Heart left ventricle (tissue), 16 donors: ENCODE results near the gene SLC9A8. TPM values are rescaled to one million over a fixed set of nuclear protein-coding genes. Genes with fewer than 3 reads are reported as not detected.
A peak's percentile ranks its signal among the peaks of the same experiment; 100 is the strongest.

Experiments
- ATAC-seq, 4 donors: fragments of 200-7000 bp; cut with Tn5 transposase; one replicate each; pipeline ENCODE4 v1.9.1; 2020 to 2022; ENCODE audit warnings: moderate library complexity in 4 of 4, mild to moderate bottlenecking in 3 of 4, moderate number of reproducible peaks in 1 of 4
- DNase-seq, 5 donors: peaks; one replicate each; pipeline ENCODE4 v3.0.0-alpha.2; 2020
- H3K27ac ChIP-seq, 12 donors: fragments of 200-600 bp; sonication (generic) in 4 of 12; one replicate each; pipeline versions ENCODE4 v1.5.0 to v1.8.0; 2016 to 2022; ENCODE audit warnings: mild to moderate bottlenecking in 2 of 12
- H3K27me3 ChIP-seq, 9 donors: fragments of 200-600 bp; sonication (generic) in 2 of 9; one replicate each; pipeline versions ENCODE4 v1.5.1 to v1.8.0; 2016 to 2022; ENCODE audit warnings: mild to moderate bottlenecking in 3 of 9
- H3K36me3 ChIP-seq, 9 donors: fragments of 200-600 bp; sonication (generic) in 2 of 9; one replicate each; pipeline versions ENCODE4 v1.5.0 to v1.8.0; 2018 to 2022; ENCODE audit warnings: mild to moderate bottlenecking in 2 of 9
- H3K4me1 ChIP-seq, 12 donors: fragments of 200-600 bp; sonication (generic) in 4 of 12; one replicate each; pipeline versions ENCODE4 v1.5.0 to v1.8.0; 2016 to 2022; ENCODE audit warnings: mild to moderate bottlenecking in 3 of 12
- H3K4me3 ChIP-seq, 12 donors: fragments of 200-600 bp; sonication (generic) in 4 of 12; one replicate each; pipeline versions ENCODE4 v1.5.0 to v1.8.0; 2017 to 2022; ENCODE audit warnings: mild to moderate bottlenecking in 9 of 12, moderate library complexity in 4 of 12
- H3K9me3 ChIP-seq, 12 donors: fragments of 200-600 bp; sonication (generic) in 4 of 12; one replicate each; pipeline versions ENCODE4 v1.5.0 to v1.8.0; 2016 to 2022; ENCODE audit warnings: mild to moderate bottlenecking in 1 of 12
- POLR2A ChIP-seq, 2 donors: fragments of 450-650 bp; IDR thresholded peaks; one replicate each; pipeline ENCODE4 v1.6.1; 2017; ENCODE audit warnings: antibody characterized with exemption in 2 of 2, mild to moderate bottlenecking in 2 of 2, moderate library complexity in 2 of 2
- WGBS, 4 donors: extraction: QIAGEN DNeasy Blood & Tissue Kit in 2 of 4; methylation state at CpG; one replicate each; pipeline versions ENCODE4 v1.1.5 to v1.1.7; 2013 to 2018; 5-methylcytosine and 5-hydroxymethylcytosine counted together
- intact Hi-C, 10 donors: fragments of 100-400 bp; cut with DNase I; formaldehyde crosslinking; loops; one replicate each; pipeline versions ENCODE4 v1.11.1 to v1.14.2; 2022
- polyA plus RNA-seq, 2 donors: library from polyadenylated mRNA; stranded (reverse); fragments of 200-250 nt; gene quantifications; one replicate each; pipeline ENCODE4 v1.2.3, GENCODE V29; 2013
- total RNA-seq, 9 donors: library from RNA; depleted of rRNA in 2 of 9; stranded (reverse); fragments of >200 nt in 2 of 9; fragmentation: NEBNext Ultra II Directional in 3 of 9; extraction: Animal tissue kit (Norgen Biotek cat#: 25700) in 3 of 9; gene quantifications; one replicate each; pipeline versions ENCODE4 v1.1.0 to v1.2.4, GENCODE V29; 2016 to 2023
- TF ChIP-seq, protein P1 (sequence below), 12 donors: fragments of 200-600 bp; sonication (generic) in 4 of 12; IDR thresholded peaks; one replicate each; pipeline versions ENCODE4 v1.5.0 to v1.8.0; 2018 to 2022; ENCODE audit warnings: antibody characterized with exemption in 12 of 12, mild to moderate bottlenecking in 5 of 12
- donor health status: ischemic (EF 13 %, LVEDD 7.1; RV severe dilation, severe dysfunction).
- donor health status: healthy with polysubstance abuse.
- donor health status: DM: no; HTN: yes; CAD: no.
- donor health status: DM: no; HTN: no; CAD: no.
- donor health status: ischemic (EF 25% LVEDD 6.9; RV normal size, moderate dysfunction).
- donor health status: ischemic (EF 25% LVEDD 5.7; RV mildly dilated, moderate dysfunction).
- donor health status: healthy.
- donor health status: DM: yes; HTN: yes; CAD: no.
- donor health status: ischemic (EF 35%, LVEDD 5.7; RV mildly dilated, moderate dysfunction).
- donor health status: nonischemic (EF 11% LVEDD 7.7; RV severe dilation, severe dysfunction).
- donor health status: DM: yes; HTN: yes; CAD: no.
- donor health status: PGD.
- donor health status: ischemic (EF 29% LVEDD 5.4; RV normal size, mild dysfunction).
- donor health status: nonischemic (EF 23%, LVEDD 6.1; RV moderate dilation, normal function).

The SLC9A8 gene
- total and polyA plus RNA-seq, 11 donors, result 4.6 to 12.5 (median 6.2) TPM

DNA sequence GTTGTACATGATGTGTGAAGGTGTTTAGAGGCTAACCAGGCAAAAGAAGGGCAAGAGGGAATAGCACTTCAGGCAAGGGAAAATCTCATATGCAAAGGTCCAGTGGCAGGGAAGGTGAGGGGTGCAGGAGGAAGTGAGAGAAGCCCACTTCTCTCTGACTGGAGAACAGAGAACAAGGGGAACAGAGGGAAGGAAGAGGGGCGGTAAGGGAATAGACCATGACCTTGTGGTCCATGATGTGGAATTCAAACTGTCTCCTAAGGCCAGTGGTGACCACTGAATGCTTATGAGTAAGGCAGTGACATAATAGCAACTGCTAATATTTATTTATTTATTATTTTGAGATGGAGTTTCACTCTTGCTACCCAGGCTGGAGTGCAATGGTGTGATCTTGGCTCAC, 20.6 kb upstream of the SLC9A8 start:
- H3K9me3 ChIP-seq, result no peaks in the 10 kb centered on the region
- peak overlapping the region in 1 of 12 donors; percentile 52 for H3K27ac ChIP-seq
- H3K27me3 ChIP-seq, result no peaks in the 10 kb centered on the region
- no peak overlapping the region for H3K4me3 ChIP-seq
- ATAC-seq (no peak), DNase-seq (no peak)
- 94 to 97% (median 96%) methylated on average over 1 of the region's 1 CpG for WGBS, 4 donors
- H3K36me3 ChIP-seq, result no peaks in the 10 kb centered on the region
- TF ChIP-seq, protein P1, sequence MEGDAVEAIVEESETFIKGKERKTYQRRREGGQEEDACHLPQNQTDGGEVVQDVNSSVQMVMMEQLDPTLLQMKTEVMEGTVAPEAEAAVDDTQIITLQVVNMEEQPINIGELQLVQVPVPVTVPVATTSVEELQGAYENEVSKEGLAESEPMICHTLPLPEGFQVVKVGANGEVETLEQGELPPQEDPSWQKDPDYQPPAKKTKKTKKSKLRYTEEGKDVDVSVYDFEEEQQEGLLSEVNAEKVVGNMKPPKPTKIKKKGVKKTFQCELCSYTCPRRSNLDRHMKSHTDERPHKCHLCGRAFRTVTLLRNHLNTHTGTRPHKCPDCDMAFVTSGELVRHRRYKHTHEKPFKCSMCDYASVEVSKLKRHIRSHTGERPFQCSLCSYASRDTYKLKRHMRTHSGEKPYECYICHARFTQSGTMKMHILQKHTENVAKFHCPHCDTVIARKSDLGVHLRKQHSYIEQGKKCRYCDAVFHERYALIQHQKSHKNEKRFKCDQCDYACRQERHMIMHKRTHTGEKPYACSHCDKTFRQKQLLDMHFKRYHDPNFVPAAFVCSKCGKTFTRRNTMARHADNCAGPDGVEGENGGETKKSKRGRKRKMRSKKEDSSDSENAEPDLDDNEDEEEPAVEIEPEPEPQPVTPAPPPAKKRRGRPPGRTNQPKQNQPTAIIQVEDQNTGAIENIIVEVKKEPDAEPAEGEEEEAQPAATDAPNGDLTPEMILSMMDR (IDR thresholded peaks at IDR 0.05), result no peak
- no peak for TF ChIP-seq POLR2A (IDR thresholded peaks at IDR 0.05)
- H3K4me1 ChIP-seq, result peaks cover 0 to 43% (median 7%) of the 10 kb centered on the region in 12 donors
- intact Hi-C loops, result no loop called here

DNA sequence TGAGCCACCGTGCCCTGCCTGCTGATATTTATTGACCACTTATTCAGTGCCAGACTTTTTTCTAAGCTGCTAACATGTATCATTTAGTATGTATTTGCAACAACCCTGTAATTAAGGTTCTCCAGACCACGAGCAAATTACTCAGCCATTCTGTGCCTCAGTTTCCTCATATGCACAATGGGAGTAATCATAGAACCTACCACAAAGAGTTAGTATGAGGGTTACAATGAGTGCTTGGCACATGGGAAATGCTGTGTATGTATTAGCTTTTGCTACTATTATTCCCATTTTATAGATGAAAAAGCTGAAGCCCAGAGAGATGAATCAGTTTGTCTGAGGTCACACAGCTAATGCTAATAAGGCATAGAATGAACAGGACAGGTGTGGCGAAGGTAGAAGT, 20.0 kb upstream of the SLC9A8 start:
- no peaks in the 10 kb centered on the region for H3K27me3 ChIP-seq
- H3K4me3 ChIP-seq, result no peak overlapping the region
- H3K36me3 ChIP-seq, result no peaks in the 10 kb centered on the region
- no peak for TF ChIP-seq POLR2A (IDR thresholded peaks at IDR 0.05)
- TF ChIP-seq, protein P1 (IDR thresholded peaks at IDR 0.05), result no peak
- H3K9me3 ChIP-seq, result no peaks in the 10 kb centered on the region
- ATAC-seq (no peak), DNase-seq (no peak)
- intact Hi-C loops, result no loop called here
- no peak overlapping the region for H3K27ac ChIP-seq
- H3K4me1 ChIP-seq, result peaks cover 0 to 42% (median 7%) of the 10 kb centered on the region in 12 donors
- 92 to 95% (median 94%) methylated on average over 3 of the region's 3 CpGs for WGBS, 4 donors

DNA sequence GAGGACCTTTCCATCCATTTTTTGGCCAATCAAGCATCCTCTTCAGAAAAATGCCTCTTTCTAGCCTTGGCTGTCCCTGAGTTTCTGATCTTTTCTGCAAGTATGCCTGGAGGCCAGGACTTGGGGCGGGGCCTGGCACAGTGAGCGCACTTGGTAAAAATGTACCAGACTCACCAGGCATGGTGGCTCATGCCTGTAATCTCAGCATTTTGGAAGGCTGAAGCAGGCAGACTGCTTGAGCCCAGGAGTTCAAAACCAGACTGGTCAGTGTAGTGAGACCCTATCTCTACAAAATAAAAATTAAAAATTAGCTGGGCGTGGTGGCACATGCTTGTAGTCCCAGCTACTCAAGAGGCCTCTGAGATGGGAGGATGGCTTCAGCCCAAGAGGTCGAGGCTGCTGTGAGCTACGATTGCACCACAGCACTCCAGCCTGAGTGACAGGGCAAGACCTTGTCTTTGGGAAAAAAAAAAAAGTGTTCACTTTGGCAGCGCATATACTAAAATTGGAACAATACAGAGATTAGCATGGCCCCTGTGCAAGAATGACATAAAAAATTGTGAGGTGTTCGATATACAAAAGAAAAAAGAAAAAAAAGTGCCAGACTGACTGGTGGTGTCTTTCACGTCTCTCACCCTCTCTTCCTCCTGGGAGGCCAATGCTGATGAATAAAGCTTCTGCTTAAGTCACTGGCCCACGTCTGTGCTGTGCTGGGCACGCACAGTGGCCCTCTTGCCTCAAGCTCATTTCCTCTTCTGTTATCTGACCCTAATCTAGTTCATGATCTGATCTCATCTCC, 18.1 kb upstream of the SLC9A8 start:
- peaks cover 0 to 31% (median 7%) of the 10 kb centered on the region in 12 donors for H3K4me1 ChIP-seq
- H3K27ac ChIP-seq, result peak overlapping the region in 1 of 12 donors; percentile 58
- no peaks in the 10 kb centered on the region for H3K36me3 ChIP-seq
- DNase-seq, result no peak
- peak in 1 of 4 donors; percentile 31 for ATAC-seq
- H3K9me3 ChIP-seq, result no peaks in the 10 kb centered on the region
- H3K27me3 ChIP-seq, result no peaks in the 10 kb centered on the region
- WGBS, 4 donors, result 75 to 80% (median 79%) methylated on average over 10 of the region's 10 CpGs
- H3K4me3 ChIP-seq, result no peak overlapping the region
- intact Hi-C loops, result no loop called here
- TF ChIP-seq, protein P1 (IDR thresholded peaks at IDR 0.05), result no peak
- no peak for TF ChIP-seq POLR2A (IDR thresholded peaks at IDR 0.05)

DNA sequence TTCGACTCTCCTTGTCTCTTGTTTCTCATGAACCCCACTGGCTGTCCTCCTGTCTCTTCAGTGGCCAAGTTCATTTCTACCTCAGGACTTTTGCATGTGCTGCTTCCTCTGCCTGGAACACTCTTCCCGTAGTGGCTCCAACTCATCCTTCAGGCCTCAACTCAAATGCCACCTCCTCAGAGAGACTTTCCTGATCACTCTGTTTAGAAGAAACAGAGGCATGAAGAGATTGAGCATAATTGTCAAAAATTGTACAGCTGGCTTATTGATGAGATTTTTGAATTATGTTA, 17.5 kb upstream of the SLC9A8 start:
- Histone ChIP-seq H3K36me3 (no peaks in the 10 kb centered on the region), H3K27me3 (no peaks in the 10 kb centered on the region), H3K4me1 (peaks cover 0 to 26% (median 3%) of the 10 kb centered on the region in 12 donors), H3K9me3 (no peaks in the 10 kb centered on the region), H3K27ac (peak overlapping the region in 1 of 12 donors; percentile 58), H3K4me3 (no peak overlapping the region)
- ATAC-seq, result no peak
- intact Hi-C loops, result no loop called here
- no peak for DNase-seq
- 69 to 82% (median 73%) methylated on average over 2 of the region's 2 CpGs for WGBS, 4 donors
- TF ChIP-seq, protein P1 (IDR thresholded peaks at IDR 0.05), result no peak
- no peak for TF ChIP-seq POLR2A (IDR thresholded peaks at IDR 0.05)
